Endodermal cell (in vitro differentiated cells): ENCODE data around the gene A4GALT. TPM values are rescaled to one million over a fixed set of nuclear protein-coding genes. Genes with fewer than 3 reads are reported as not detected.

ENCODE experiments used
- DNase-seq: peaks from one replicate; pipeline ENCODE4 v3.0.0-alpha.2; 2017
- H3K27ac ChIP-seq: 2 replicates; pipeline ENCODE4 v1.5.1; 2013; ENCODE audit warnings: mild to moderate bottlenecking, low read depth, low read length, moderate library complexity
- H3K27me3 ChIP-seq: 2 replicates; pipeline ENCODE4 v1.6.1; 2013; ENCODE audit warnings: mild to moderate bottlenecking, low read length, moderate library complexity; ENCODE audit not compliant: insufficient read depth, control insufficient read depth, poor library complexity, severe bottlenecking
- H3K36me3 ChIP-seq: 2 replicates; pipeline ENCODE4 v1.7.0; 2013; ENCODE audit warnings: mild to moderate bottlenecking, low read length, moderate library complexity; ENCODE audit not compliant: control insufficient read depth, insufficient read depth
- H3K4me1 ChIP-seq: one replicate; pipeline ENCODE4 v1.7.0; 2013; ENCODE audit warnings: low read length; ENCODE audit not compliant: control insufficient read depth, insufficient read depth
- H3K4me3 ChIP-seq: 2 replicates; pipeline ENCODE4 v1.5.1; 2013; ENCODE audit warnings: mild to moderate bottlenecking, low read length, moderate library complexity
- H3K9ac ChIP-seq: 2 replicates; pipeline ENCODE4 v1.6.1; 2013; ENCODE audit warnings: mild to moderate bottlenecking, low read length, moderate library complexity; ENCODE audit not compliant: poor library complexity, severe bottlenecking; ENCODE audit errors: extremely low read depth
- H3K9me3 ChIP-seq: 2 replicates; pipeline ENCODE4 v1.6.1; 2013; ENCODE audit warnings: mild to moderate bottlenecking, low read length, moderate library complexity; ENCODE audit not compliant: control insufficient read depth
- H3K27ac Mint-ChIP-seq: 2 replicates; pipeline ENCODE4 v1.8.0; 2020; ENCODE audit warnings: mixed read lengths
- H3K27me3 Mint-ChIP-seq: 2 replicates; pipeline ENCODE4 v1.8.0; 2021; ENCODE audit warnings: mild to moderate bottlenecking, mixed read lengths; ENCODE audit not compliant: insufficient read depth
- H3K36me3 Mint-ChIP-seq: 2 replicates; pipeline ENCODE4 v1.8.0; 2020; ENCODE audit warnings: low read depth, mixed read lengths
- H3K4me1 Mint-ChIP-seq: 2 replicates; pipeline ENCODE4 v1.8.0; 2020; ENCODE audit warnings: mixed read lengths
- H3K4me3 Mint-ChIP-seq: 2 replicates; pipeline ENCODE4 v1.8.0; 2020; ENCODE audit warnings: mild to moderate bottlenecking, moderate library complexity, mixed read lengths
- H3K9me3 Mint-ChIP-seq: 2 replicates; pipeline ENCODE4 v1.8.0; 2020; ENCODE audit warnings: mild to moderate bottlenecking, mixed read lengths
- WGBS, 2 experiments: methylation state at CpG; one replicate each; pipeline versions ENCODE4 v1.1.5 to v1.1.7; 2013; ENCODE audit warnings: missing lambda C conversion rate in 2 of 2, mixed read lengths in 1 of 2; ENCODE audit not compliant: insufficient coverage in 1 of 2, insufficient read length in 1 of 2; 5-methylcytosine and 5-hydroxymethylcytosine counted together
- total RNA-seq, 2 donors: library from RNA; stranded (reverse); fragmentation: NEBNext Ultra II Directional in 1 of 2; extraction: Animal tissue kit (Norgen Biotek cat#: 25700) in 1 of 2; gene quantifications; 2 replicates in 1 of 2; 3 replicates in 1 of 2; pipeline ENCODE4 v1.2.1, GENCODE V29; 2021
- TF ChIP-seq, protein P1 (sequence below): fragments of 200-600 bp; sonication (generic); conservative IDR thresholded peaks from 2 replicates; pipeline ENCODE4 v1.5.0; 2021; ENCODE audit warnings: antibody characterized with exemption, mild to moderate bottlenecking

Gene A4GALT
- total RNA-seq, 2 donors from 2014 or later, result 5.3 to 7.7 TPM

GRCh38 chr22:42655693-42656092 is 65.0 kb downstream of the A4GALT start:
- peak; percentile 50 for DNase-seq
- H3K9ac ChIP-seq, result no peak overlapping the region
- H3K4me3 Mint-ChIP-seq, result no peak overlapping the region

DNA sequence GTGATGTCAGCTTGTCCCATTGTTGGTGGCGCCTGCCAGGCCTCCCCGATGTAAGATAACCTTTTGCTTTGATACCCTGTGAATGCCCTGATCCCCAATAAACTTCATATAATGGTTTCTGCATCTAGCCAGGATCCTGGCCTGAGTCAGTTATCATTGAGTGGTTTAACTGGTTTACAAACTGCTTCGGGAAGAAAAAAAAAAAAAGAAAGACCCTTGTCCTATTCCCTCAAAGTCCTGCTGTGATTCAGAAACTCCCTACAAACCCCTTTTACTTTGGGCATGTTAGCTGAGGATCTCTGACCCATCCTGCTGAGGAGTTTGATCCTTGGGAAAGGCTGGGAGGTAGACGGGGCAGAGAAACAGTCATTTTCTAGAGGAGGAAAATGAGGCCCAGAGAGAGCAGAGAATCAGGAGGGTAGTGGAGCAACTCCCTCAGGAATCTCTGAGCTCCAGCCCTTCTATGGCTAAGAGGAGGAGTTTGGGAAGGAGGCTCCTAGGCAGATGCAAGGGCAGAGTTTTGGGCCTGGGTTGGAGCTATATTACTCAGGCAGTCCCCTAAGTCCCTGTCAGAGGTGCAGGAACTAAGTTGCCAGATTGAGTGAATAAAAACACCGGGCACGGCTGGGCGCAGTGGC is 66.1 kb downstream of the A4GALT start:
- TF ChIP-seq, protein P1, sequence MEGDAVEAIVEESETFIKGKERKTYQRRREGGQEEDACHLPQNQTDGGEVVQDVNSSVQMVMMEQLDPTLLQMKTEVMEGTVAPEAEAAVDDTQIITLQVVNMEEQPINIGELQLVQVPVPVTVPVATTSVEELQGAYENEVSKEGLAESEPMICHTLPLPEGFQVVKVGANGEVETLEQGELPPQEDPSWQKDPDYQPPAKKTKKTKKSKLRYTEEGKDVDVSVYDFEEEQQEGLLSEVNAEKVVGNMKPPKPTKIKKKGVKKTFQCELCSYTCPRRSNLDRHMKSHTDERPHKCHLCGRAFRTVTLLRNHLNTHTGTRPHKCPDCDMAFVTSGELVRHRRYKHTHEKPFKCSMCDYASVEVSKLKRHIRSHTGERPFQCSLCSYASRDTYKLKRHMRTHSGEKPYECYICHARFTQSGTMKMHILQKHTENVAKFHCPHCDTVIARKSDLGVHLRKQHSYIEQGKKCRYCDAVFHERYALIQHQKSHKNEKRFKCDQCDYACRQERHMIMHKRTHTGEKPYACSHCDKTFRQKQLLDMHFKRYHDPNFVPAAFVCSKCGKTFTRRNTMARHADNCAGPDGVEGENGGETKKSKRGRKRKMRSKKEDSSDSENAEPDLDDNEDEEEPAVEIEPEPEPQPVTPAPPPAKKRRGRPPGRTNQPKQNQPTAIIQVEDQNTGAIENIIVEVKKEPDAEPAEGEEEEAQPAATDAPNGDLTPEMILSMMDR, result no peak
- Histone ChIP-seq H3K9me3 (no peaks in the 10 kb centered on the region), H3K4me1 (no peaks in the 10 kb centered on the region), H3K36me3 (no peaks in the 10 kb centered on the region), H3K4me3 (no peak overlapping the region), H3K27ac (no peak overlapping the region), H3K9ac (no peak overlapping the region), H3K27me3 (no peaks in the 10 kb centered on the region)
- WGBS, 2 experiments, result 94 to 95% methylated on average over 6 to 7 of the region's 7 CpGs
- Mint-ChIP-seq H3K4me1 (peaks cover 13% of the 10 kb centered on the region), H3K27ac (no peak overlapping the region), H3K36me3 (no peaks in the 10 kb centered on the region), H3K4me3 (no peak overlapping the region), H3K27me3 (no peaks in the 10 kb centered on the region), H3K9me3 (no peaks in the 10 kb centered on the region)
- no peak for DNase-seq

More at GRCh38 chr22:42655693-42656092, 65.0 kb downstream of the A4GALT start:
- no peaks in the 10 kb centered on the region for H3K27me3 ChIP-seq
- H3K4me1 ChIP-seq, result no peaks in the 10 kb centered on the region
- H3K27ac ChIP-seq, result no peak overlapping the region
- no peak overlapping the region for H3K4me3 ChIP-seq
- TF ChIP-seq, protein P1, result no peak
- H3K9me3 ChIP-seq, result no peaks in the 10 kb centered on the region
- 79 to 82% methylated on average over 6 to 9 of the region's 9 CpGs for WGBS, 2 experiments
- Mint-ChIP-seq H3K4me1 (peaks cover 13% of the 10 kb centered on the region), H3K27me3 (no peaks in the 10 kb centered on the region), H3K36me3 (no peaks in the 10 kb centered on the region), H3K27ac (no peak overlapping the region), H3K9me3 (no peaks in the 10 kb centered on the region)
- no peaks in the 10 kb centered on the region for H3K36me3 ChIP-seq

- Histone ChIP-seq H3K27ac (no peak overlapping the region), H3K9me3 (no peaks in the 10 kb centered on the region), H3K4me3 (no peak overlapping the region), H3K9ac (no peak overlapping the region), H3K27me3 (no peaks in the 10 kb centered on the region), H3K4me1 (no peaks in the 10 kb centered on the region), H3K36me3 (no peaks in the 10 kb centered on the region)
- no peaks in the 10 kb centered on the region for H3K9me3 Mint-ChIP-seq
- H3K27ac Mint-ChIP-seq, result no peak overlapping the region
- H3K27me3 Mint-ChIP-seq, result no peaks in the 10 kb centered on the region
- WGBS, 2 experiments, result 96 to 97% methylated on average over 4 of the region's 4 CpGs
- no peak overlapping the region for H3K4me3 Mint-ChIP-seq
- DNase-seq, result no peak
- H3K4me1 Mint-ChIP-seq, result peaks cover 13% of the 10 kb centered on the region
- TF ChIP-seq, protein P1, result no peak
- no peaks in the 10 kb centered on the region for H3K36me3 Mint-ChIP-seq
Measured at GRCh38 chr22:42653999-42654398, 66.7 kb downstream of the A4GALT start.
